Neutrophil (primary cell): ENCODE results near the gene S1PR1.
"Not testable (repeated sequence)": the region's sequence is repeated elsewhere in the genome, so short reads cannot be mapped to it uniquely, and the experiment has no call there.

Experiments
- H3K27ac ChIP-seq: fragments of 200-600 bp; sonication (generic); 2 replicates; pipeline ENCODE4 v1.5.1; 2016; ENCODE audit warnings: mild to moderate bottlenecking, moderate library complexity
- H3K27me3 ChIP-seq: fragments of 200-600 bp; sonication (generic); 2 replicates; pipeline ENCODE4 v1.6.0; 2016; ENCODE audit warnings: mild to moderate bottlenecking
- H3K36me3 ChIP-seq: fragments of 200-600 bp; sonication (generic); 2 replicates; pipeline ENCODE4 v1.5.1; 2017
- H3K4me1 ChIP-seq, 2 experiments: fragments of 200-600 bp in 1 of 2; sonication (generic) in 1 of 2; 1 replicate in 1 of 2; 2 replicates in 1 of 2; pipeline versions ENCODE4 v1.5.1 to v1.6.1; 2013 to 2016; ENCODE audit warnings: low read depth in 1 of 2, low read length in 1 of 2, mild to moderate bottlenecking in 1 of 2, moderate library complexity in 1 of 2; ENCODE audit not compliant: control insufficient read depth in 1 of 2, insufficient read depth in 1 of 2
- H3K4me3 ChIP-seq, 2 experiments: fragments of 200-600 bp in 1 of 2; sonication (generic) in 1 of 2; 1 replicate in 1 of 2; 2 replicates in 1 of 2; pipeline ENCODE4 v1.5.1; 2013 to 2016; ENCODE audit warnings: low read depth in 1 of 2, low read length in 1 of 2, mild to moderate bottlenecking in 1 of 2, moderate library complexity in 1 of 2
- H3K9me3 ChIP-seq: fragments of 200-600 bp; sonication (generic); 2 replicates; pipeline ENCODE4 v1.5.1; 2016
- CTCF ChIP-seq: fragments of 200-600 bp; sonication (generic); IDR thresholded peaks from 2 replicates; pipeline ENCODE4 v1.5.1; 2016; ENCODE audit warnings: antibody characterized with exemption

Gene S1PR1

DNA sequence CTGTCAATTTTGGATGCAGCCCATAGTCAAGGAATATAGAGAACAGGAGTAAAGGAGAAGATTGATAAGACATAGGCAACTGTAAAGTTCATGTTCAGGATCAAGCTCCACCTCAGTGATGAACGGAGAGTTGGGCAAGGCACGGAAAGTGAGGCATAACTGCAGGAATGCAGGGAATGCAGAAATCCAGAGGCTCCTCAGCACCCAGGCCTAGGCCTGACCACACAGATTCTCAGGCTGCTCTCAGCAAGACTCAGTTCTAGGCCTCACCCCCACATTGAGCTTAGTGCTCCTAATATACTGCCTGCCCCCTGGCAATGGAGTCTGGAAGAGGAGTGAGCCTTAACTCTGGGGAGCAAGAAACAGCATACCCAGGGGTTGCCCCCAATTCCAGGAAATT, 36.3 kb upstream of the S1PR1 start:
- Histone ChIP-seq H3K36me3 (no peaks in the 10 kb centered on the region), H3K4me1 (no peaks in the 10 kb centered on the region), H3K27ac (no peak overlapping the region), H3K27me3 (no peaks in the 10 kb centered on the region), H3K4me3 (no peak overlapping the region), H3K9me3 (no peaks in the 10 kb centered on the region)
- no peak for TF ChIP-seq CTCF

DNA sequence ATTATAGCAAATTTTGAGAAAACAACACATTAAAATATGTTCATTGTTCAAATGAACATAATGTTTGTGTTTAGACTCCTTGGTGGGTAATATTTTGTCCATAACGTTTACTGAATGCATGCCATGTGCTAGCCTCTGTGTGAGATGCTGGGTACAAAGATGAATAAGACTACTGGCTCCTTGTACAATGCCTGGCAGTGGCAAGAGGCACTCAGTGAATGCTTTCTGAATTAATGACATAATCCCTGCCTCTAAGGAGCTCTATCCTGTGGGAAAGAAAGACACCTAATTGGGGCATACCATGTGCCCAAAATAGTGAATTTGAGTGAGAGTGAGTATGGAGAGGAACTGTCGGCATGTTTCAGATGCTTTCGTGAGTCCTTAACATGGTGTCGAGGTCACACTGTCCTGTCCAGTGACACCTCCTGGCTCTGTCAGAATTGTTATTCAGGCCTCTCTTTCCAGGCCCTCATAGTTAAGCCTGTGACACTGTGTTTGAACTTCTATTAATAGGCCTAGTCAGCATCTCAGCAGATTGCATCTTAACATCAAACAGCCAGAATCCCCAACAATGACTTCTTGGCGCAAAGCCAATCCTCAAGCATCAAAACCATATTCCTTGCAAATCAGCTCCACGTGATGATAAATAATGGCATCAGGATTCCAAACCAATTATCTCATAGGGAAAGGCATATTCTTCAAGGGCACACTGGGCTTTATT, 32.8 kb upstream of the S1PR1 start:
- no peaks in the 10 kb centered on the region for H3K27me3 ChIP-seq
- H3K27ac ChIP-seq, result no peak overlapping the region
- no peak for TF ChIP-seq CTCF
- H3K9me3 ChIP-seq, result no peaks in the 10 kb centered on the region
- no peak overlapping the region for H3K4me3 ChIP-seq
- H3K36me3 ChIP-seq, result no peaks in the 10 kb centered on the region
- H3K4me1 ChIP-seq, result no peaks in the 10 kb centered on the region

DNA sequence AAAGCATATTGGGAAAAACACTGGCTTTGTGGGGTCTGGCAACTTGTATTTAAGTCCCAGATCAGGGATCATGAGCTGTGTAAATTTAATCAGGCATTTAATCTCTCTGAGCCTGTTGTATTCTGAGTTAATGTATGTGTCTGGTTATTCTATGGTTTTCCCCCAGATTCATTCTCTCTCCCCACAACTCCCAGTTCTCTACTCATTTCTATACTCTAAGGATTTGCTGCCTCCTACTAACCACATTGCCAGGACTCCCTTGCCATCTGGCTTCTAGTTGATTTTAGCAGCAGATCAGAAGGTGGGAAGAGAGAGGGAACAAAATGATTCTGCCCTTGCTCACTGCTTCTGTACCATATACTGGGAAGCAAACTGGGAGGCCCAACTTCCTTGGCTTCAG, 31.4 kb upstream of the S1PR1 start:
- no peak for TF ChIP-seq CTCF
- Histone ChIP-seq H3K4me3 (no peak overlapping the region), H3K27ac (no peak overlapping the region), H3K27me3 (no peaks in the 10 kb centered on the region), H3K36me3 (no peaks in the 10 kb centered on the region), H3K4me1 (no peaks in the 10 kb centered on the region), H3K9me3 (no peaks in the 10 kb centered on the region)

GRCh38 chr1:101206139-101206538, 30.7 kb upstream of the S1PR1 start:
- not testable (repeated sequence) for H3K36me3 ChIP-seq, H3K9me3 ChIP-seq, H3K27me3 ChIP-seq, H3K27ac ChIP-seq, H3K4me1 ChIP-seq, H3K4me3 ChIP-seq

GRCh38 chr1:101207271-101207670, 29.5 kb upstream of the S1PR1 start:
- not testable (repeated sequence) for H3K4me3 ChIP-seq, H3K36me3 ChIP-seq

DNA sequence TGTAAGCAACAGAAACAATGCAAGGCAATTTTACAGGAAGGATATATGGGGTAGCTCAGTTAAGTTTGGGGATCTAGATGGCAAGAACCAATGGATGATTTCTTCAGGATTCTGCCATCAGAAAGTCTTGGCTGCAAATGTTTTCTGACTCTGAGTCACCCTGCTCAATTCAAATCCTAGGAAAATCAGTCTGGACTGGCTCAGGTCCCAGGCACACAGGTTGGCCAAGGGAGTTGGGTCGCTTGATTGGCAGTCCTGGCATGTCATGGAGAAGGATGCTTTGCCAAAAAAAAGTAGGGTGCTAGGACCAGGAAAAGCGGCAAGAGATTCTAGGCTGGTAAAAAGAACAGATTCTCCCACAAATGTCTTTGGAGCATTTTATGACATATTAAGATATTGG, 28.9 kb upstream of the S1PR1 start:
- Histone ChIP-seq H3K36me3 (no peaks in the 10 kb centered on the region), H3K4me1 (no peaks in the 10 kb centered on the region), H3K4me3 (no peak overlapping the region), H3K9me3 (no peaks in the 10 kb centered on the region), H3K27ac (no peak overlapping the region), H3K27me3 (no peaks in the 10 kb centered on the region)
- no peak for TF ChIP-seq CTCF

More at GRCh38 chr1:101207271-101207670, 29.5 kb upstream of the S1PR1 start:
- H3K27me3 ChIP-seq, H3K4me1 ChIP-seq, H3K9me3 ChIP-seq, H3K27ac ChIP-seq: not testable (repeated sequence)
